K562 (cell line): ENCODE measurements around the gene PTTG1IP. TPM values are rescaled to one million over a fixed set of nuclear protein-coding genes. Genes with fewer than 3 reads are reported as not detected.
A peak's percentile ranks its signal among the peaks of the same experiment; 100 is the strongest.

Source experiments
- ATF7 ChIP-seq: fragments of 450-650 bp; IDR thresholded peaks from 2 replicates; pipeline ENCODE4 v1.7.1; 2014; ENCODE audit warnings: mild to moderate bottlenecking, moderate library complexity
- CBFA2T2 ChIP-seq: fragments of 450-650 bp; conservative IDR thresholded peaks from 2 replicates; pipeline ENCODE4 v1.6.1; 2017; ENCODE audit warnings: mild to moderate bottlenecking
- EP300 ChIP-seq: IDR thresholded peaks from 2 replicates; pipeline ENCODE4 v1.6.1; 2012; ENCODE audit warnings: low read length, improper control_type of control experiment
- L3MBTL2 ChIP-seq: fragments of 450-650 bp; IDR thresholded peaks from 2 replicates; pipeline ENCODE4 v1.6.1; 2016; ENCODE audit warnings: mild to moderate bottlenecking, moderate library complexity
- SMAD4 ChIP-seq: fragments of 250-450 bp; sonication (Bioruptor Pico); conservative IDR thresholded peaks from 2 replicates; pipeline ENCODE4 v1.8.0; 2021; ENCODE audit warnings: inconsistent platforms, mild to moderate bottlenecking, moderate library complexity
- SMARCA4 ChIP-seq: fragments of 450-650 bp; IDR thresholded peaks from 2 replicates; pipeline ENCODE4 v1.6.1; 2016
- ZFX ChIP-seq: sonication (generic); formaldehyde crosslinking; IDR thresholded peaks from 2 replicates; pipeline ENCODE4 v1.8.0; 2022; ENCODE audit warnings: mild to moderate bottlenecking, missing genetic modification reagents, moderate library complexity
- ZNF431 ChIP-seq: sonication (generic); formaldehyde crosslinking; IDR thresholded peaks from 2 replicates; pipeline ENCODE4 v1.8.0; 2022; ENCODE audit warnings: mild to moderate bottlenecking, missing genetic modification reagents
- polyA plus RNA-seq, 8 experiments: library from polyadenylated mRNA; depleted of rRNA in 4 of 8; stranded (reverse) in 5 of 8; unstranded in 3 of 8; fragments of >200 nt; fragmentation: Nextera tagmentation in 2 of 8; fragmentation: Illumina TruSeq in 1 of 8; extraction: Ambion mirVana in 2 of 8; extraction: Trizol in 1 of 8; gene quantifications; 2 replicates each; pipeline versions ENCODE4 v1.2.1 to v1.2.3, GENCODE V29; 2011 to 2014; ENCODE audit warnings: inconsistent platforms in 1 of 8, missing spikeins in 1 of 8
- total RNA-seq, 7 experiments: library from RNA; depleted of rRNA in 6 of 7; stranded (reverse); fragments of >200 nt in 6 of 7; fragmentation: Illumina TruSeq in 2 of 7; extraction: Trizol in 2 of 7; gene quantifications; 2 replicates each; pipeline versions ENCODE4 v1.2.1 to v1.2.3, GENCODE V29; 2011 to 2021; ENCODE audit warnings: low replicate concordance in 1 of 7
- TF ChIP-seq, protein P1 (sequence below): conservative IDR thresholded peaks from 2 replicates; pipeline ENCODE4 v1.6.1; 2011; ENCODE audit warnings: low read depth, mild to moderate bottlenecking, low read length; ENCODE audit not compliant: control insufficient read depth
- TF ChIP-seq, protein P2 (sequence below): sonication (generic); formaldehyde crosslinking; IDR thresholded peaks from 2 replicates; pipeline ENCODE4 v1.8.0; 2022; ENCODE audit warnings: missing genetic modification reagents, mild to moderate bottlenecking, moderate library complexity, borderline replicate concordance
- TF ChIP-seq, protein P3 (sequence below): fragments of 200-400 bp; formaldehyde crosslinking; IDR thresholded peaks from 2 replicates; pipeline ENCODE4 v1.6.1; 2017; ENCODE audit warnings: mild to moderate bottlenecking, low read depth, low read length, moderate library complexity

The PTTG1IP gene
- total and polyA plus RNA-seq, 9 of the 15 experiments (the other 6 are each of a cell fraction or from before 2014, with no cell fraction given), result 5.0 to 99.3 (median 82.4) TPM

DNA sequence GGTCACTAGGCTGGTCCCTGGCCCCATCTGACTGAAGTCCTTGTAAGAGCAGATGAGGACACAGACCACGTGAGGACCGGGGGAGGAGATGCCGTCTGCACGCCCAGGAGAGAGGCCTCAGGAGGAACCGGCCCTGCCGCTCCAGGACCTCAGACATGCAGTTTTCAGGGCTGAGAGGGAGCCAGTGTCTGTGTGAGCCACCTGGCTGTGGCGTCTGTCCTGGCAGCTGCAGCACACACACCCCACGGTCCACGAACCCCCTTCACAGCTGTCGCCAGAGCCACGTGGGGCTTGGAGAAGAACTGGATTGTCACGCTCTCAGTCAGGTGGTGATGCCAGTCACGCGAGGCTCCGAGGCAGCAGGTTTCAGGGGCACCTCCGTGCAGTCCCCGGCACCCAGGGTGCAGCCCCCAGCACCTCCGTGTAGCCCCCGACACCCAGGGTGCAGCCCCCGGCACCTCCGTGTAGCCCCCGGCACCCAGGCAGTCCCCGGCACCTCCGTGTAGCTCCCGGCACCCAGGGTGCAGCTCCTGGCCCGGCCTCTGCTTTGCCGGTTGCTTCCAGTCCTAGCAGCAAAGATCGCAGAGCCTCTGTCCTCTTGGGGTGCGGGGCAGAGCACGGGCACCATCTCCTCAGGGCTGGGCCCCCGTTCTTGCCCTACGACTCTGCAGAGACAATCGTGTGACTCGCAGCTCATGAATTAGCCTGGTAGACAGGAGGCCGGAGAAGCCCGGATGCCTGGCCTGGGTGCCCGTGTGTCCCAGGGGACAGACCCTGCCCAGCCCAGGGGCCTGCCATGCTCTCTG, 36.6 kb downstream of the PTTG1IP start (continued):
- TF ChIP-seq, protein P1, sequence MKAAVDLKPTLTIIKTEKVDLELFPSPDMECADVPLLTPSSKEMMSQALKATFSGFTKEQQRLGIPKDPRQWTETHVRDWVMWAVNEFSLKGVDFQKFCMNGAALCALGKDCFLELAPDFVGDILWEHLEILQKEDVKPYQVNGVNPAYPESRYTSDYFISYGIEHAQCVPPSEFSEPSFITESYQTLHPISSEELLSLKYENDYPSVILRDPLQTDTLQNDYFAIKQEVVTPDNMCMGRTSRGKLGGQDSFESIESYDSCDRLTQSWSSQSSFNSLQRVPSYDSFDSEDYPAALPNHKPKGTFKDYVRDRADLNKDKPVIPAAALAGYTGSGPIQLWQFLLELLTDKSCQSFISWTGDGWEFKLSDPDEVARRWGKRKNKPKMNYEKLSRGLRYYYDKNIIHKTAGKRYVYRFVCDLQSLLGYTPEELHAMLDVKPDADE, result 0 out of 2 replicates have a peak, but pooled peaks have one; percentile 26
- TF ChIP-seq, protein P2, sequence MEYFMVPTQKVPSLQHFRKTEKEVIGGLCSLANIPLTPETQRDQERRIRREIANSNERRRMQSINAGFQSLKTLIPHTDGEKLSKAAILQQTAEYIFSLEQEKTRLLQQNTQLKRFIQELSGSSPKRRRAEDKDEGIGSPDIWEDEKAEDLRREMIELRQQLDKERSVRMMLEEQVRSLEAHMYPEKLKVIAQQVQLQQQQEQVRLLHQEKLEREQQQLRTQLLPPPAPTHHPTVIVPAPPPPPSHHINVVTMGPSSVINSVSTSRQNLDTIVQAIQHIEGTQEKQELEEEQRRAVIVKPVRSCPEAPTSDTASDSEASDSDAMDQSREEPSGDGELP (CRISPR knock-in tag), result peak; percentile 30; the same call in 1 of the 2 replicates
- TF ChIP-seq ZNF431 (CRISPR knock-in tag) (no peak), SMARCA4 (no peak), ZFX (CRISPR knock-in tag) (peak; percentile 39; the same call in 1 of the 2 replicates), ATF7 (peak; percentile 63), L3MBTL2 (peak; percentile 93), CBFA2T2 (peak; percentile 61), EP300 (0 out of 2 replicates have a peak, but pooled peaks have one; percentile 19), SMAD4 (CRISPR knock-in tag) (peak; percentile 91)
- TF ChIP-seq, protein P3, sequence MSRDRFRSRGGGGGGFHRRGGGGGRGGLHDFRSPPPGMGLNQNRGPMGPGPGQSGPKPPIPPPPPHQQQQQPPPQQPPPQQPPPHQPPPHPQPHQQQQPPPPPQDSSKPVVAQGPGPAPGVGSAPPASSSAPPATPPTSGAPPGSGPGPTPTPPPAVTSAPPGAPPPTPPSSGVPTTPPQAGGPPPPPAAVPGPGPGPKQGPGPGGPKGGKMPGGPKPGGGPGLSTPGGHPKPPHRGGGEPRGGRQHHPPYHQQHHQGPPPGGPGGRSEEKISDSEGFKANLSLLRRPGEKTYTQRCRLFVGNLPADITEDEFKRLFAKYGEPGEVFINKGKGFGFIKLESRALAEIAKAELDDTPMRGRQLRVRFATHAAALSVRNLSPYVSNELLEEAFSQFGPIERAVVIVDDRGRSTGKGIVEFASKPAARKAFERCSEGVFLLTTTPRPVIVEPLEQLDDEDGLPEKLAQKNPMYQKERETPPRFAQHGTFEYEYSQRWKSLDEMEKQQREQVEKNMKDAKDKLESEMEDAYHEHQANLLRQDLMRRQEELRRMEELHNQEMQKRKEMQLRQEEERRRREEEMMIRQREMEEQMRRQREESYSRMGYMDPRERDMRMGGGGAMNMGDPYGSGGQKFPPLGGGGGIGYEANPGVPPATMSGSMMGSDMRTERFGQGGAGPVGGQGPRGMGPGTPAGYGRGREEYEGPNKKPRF, result no peak
